Breast epithelium (tissue), 4 donors: Measurements from ENCODE around the gene MOB4. TPM values are rescaled to one million over a fixed set of nuclear protein-coding genes. Genes with fewer than 3 reads are reported as not detected.

Experiments used
- DNase-seq, 2 donors: peaks; one replicate each; pipeline ENCODE4 v3.0.0-alpha.2; 2019; ENCODE audit warnings: low spot score in 2 of 2
- H3K27ac ChIP-seq, 2 donors: fragments of 200-600 bp; sonication (generic) in 1 of 2; one replicate each; pipeline ENCODE4 v1.5.1; 2016 to 2019; ENCODE audit warnings: mild to moderate bottlenecking in 1 of 2
- H3K27me3 ChIP-seq, 2 donors: fragments of 200-600 bp; sonication (generic) in 1 of 2; one replicate each; pipeline versions ENCODE4 v1.5.1 to v1.6.0; 2017 to 2019; ENCODE audit warnings: control low read depth in 1 of 2, mild to moderate bottlenecking in 1 of 2
- H3K36me3 ChIP-seq: fragments of 200-600 bp; one replicate; pipeline ENCODE4 v1.5.1; 2019
- H3K4me1 ChIP-seq, 2 donors: fragments of 200-600 bp; sonication (generic); one replicate each; pipeline ENCODE4 v1.5.1; 2016 to 2019; ENCODE audit warnings: control low read depth in 1 of 2
- H3K4me3 ChIP-seq, 3 donors: fragments of 200-600 bp; sonication (generic); 1 replicate in 2 of 3; 2 replicates in 1 of 3; pipeline ENCODE4 v1.5.1; 2016 to 2019; ENCODE audit warnings: mild to moderate bottlenecking in 3 of 3, moderate library complexity in 2 of 3
- H3K9me3 ChIP-seq, 2 donors: fragments of 200-600 bp; sonication (generic) in 1 of 2; one replicate each; pipeline ENCODE4 v1.5.1; 2016 to 2019; ENCODE audit warnings: control low read depth in 1 of 2
- CTCF ChIP-seq, 3 donors: fragments of 450-650 bp; IDR thresholded peaks; one replicate each; pipeline ENCODE4 v1.5.1; 2016 to 2017; ENCODE audit warnings: antibody characterized with exemption in 3 of 3, mild to moderate bottlenecking in 3 of 3, moderate library complexity in 3 of 3
- POLR2A ChIP-seq: fragments of 450-650 bp; IDR thresholded peaks from one replicate; pipeline ENCODE4 v1.6.1; 2016; ENCODE audit warnings: antibody characterized with exemption, mild to moderate bottlenecking, moderate library complexity
- POLR2AphosphoS5 ChIP-seq, 3 donors: sonication (generic); formaldehyde crosslinking; IDR thresholded peaks; one replicate each; pipeline ENCODE4 v1.6.1; 2017; ENCODE audit warnings: antibody characterized with exemption in 3 of 3
- intact Hi-C: fragments of 100-400 bp; cut with DNase I; formaldehyde crosslinking; loops from one replicate; pipeline ENCODE4 v1.15.1; 2023; ENCODE audit warnings: low total_unique reads
- total RNA-seq, 3 donors: library from RNA; depleted of rRNA; stranded (reverse); fragments of >200 nt; gene quantifications; one replicate each; pipeline ENCODE4 v1.1.0, GENCODE V29; 2016

The MOB4 gene
- total RNA-seq, 3 donors from 2014 or later, result 20.6 to 34.7 (median 34.2) TPM

GRCh38 chr2:197600306-197600705 lies 84.4 kb downstream of the MOB4 start:
- Histone ChIP-seq H3K27me3 (no peaks in the 10 kb centered on the region), H3K4me3 (no peak overlapping the region), H3K27ac (no peak overlapping the region), H3K4me1 (no peaks in the 10 kb centered on the region), H3K9me3 (no peaks in the 10 kb centered on the region), H3K36me3 (no peaks in the 10 kb centered on the region)
- DNase-seq, result no peak
- TF ChIP-seq POLR2AphosphoS5 (IDR thresholded peaks at IDR 0.05), result no peak
- intact Hi-C loops, result no loop called here

GRCh38 chr2:197601726-197602125 lies 85.9 kb downstream of the MOB4 start:
- H3K4me3 ChIP-seq, result no peak overlapping the region
- no peak overlapping the region for H3K27ac ChIP-seq
- intact Hi-C loops, result no loop called here
- H3K9me3 ChIP-seq, result no peaks in the 10 kb centered on the region
- no peaks in the 10 kb centered on the region for H3K36me3 ChIP-seq
- H3K27me3 ChIP-seq, result no peaks in the 10 kb centered on the region
- H3K4me1 ChIP-seq, result no peaks in the 10 kb centered on the region
- no peak for TF ChIP-seq CTCF (IDR thresholded peaks at IDR 0.05)
- TF ChIP-seq POLR2A, result no peak
- no peak for TF ChIP-seq POLR2AphosphoS5 (IDR thresholded peaks at IDR 0.05)
- DNase-seq, result no peak

Other genes with a start within 250 kb of the MOB4 start
- 10 to 100 TPM; 18.0 to 41.3 (median 19.9) TPM for gene ANKRD44, start 205.3 kb upstream of the MOB4 start, total RNA-seq
- gene SF3B1, start 81.0 kb upstream of the MOB4 start, total RNA-seq, result 100 to 1,000 TPM; 403 to 552 (median 415) TPM
- 10 to 100 TPM; 30.7 to 34.4 (median 32.8) TPM for gene COQ10B, start 62.5 kb upstream of the MOB4 start, total RNA-seq
- 100 to 1,000 TPM; 108 to 227 (median 205) TPM for gene HSPD1, start 16.2 kb upstream of the MOB4 start, total RNA-seq
- gene HSPE1, start 15.7 kb upstream of the MOB4 start, total RNA-seq, result 100 to 1,000 TPM in 2 of 3 donors, 10 to 100 TPM in 1; 74.9 to 170 (median 124) TPM
- 10 to 100 TPM in 1 of 3 donors, 1 to 10 TPM in 2; 2.3 to 21.1 (median 7.6) TPM for gene RFTN2, start 159.5 kb downstream of the MOB4 start, total RNA-seq
- gene MARS2, start 189.3 kb downstream of the MOB4 start, total RNA-seq, result 10 to 100 TPM in 1 of 3 donors, 1 to 10 TPM in 2; 5.4 to 11.9 (median 6.9) TPM